Natural killer cell (primary cell): Measurements from ENCODE around the gene MIS12. TPM values are rescaled to one million over a fixed set of nuclear protein-coding genes. Genes with fewer than 3 reads are reported as not detected.

ENCODE experiments used
- ATAC-seq, 3 donors: fragments of 150-1000 bp in 2 of 3; fragments of 200-7000 bp in 1 of 3; cut with Tn5 transposase; 1 replicate in 1 of 3; 2 replicates in 2 of 3; pipeline ENCODE4 v1.10.0; 2021; ENCODE audit warnings: mild to moderate bottlenecking in 2 of 3, moderate library complexity in 2 of 3
- DNase-seq, 2 donors: peaks; one replicate each; pipeline versions ENCODE4 v3.0.0 to v3.0.0-alpha.2; 2013 to 2021; ENCODE audit warnings: mixed read lengths in 1 of 2
- H3K27ac ChIP-seq: one replicate; pipeline ENCODE4 v1.5.1; 2013; ENCODE audit warnings: mild to moderate bottlenecking, low read length
- H3K27me3 ChIP-seq: one replicate; pipeline ENCODE4 v1.6.1; 2013; ENCODE audit warnings: low read length; ENCODE audit not compliant: control insufficient read depth, insufficient read depth
- H3K36me3 ChIP-seq: one replicate; pipeline ENCODE4 v1.6.1; 2013; ENCODE audit warnings: low read length; ENCODE audit not compliant: control insufficient read depth, insufficient read depth
- H3K4me1 ChIP-seq: one replicate; pipeline ENCODE4 v1.6.1; 2013; ENCODE audit warnings: low read length; ENCODE audit not compliant: control insufficient read depth, insufficient read depth
- H3K4me3 ChIP-seq: one replicate; pipeline ENCODE4 v1.5.1; 2013; ENCODE audit warnings: low read length
- H3K9me3 ChIP-seq: one replicate; pipeline ENCODE4 v1.6.1; 2013; ENCODE audit warnings: low read length; ENCODE audit not compliant: control insufficient read depth, insufficient read depth
- H3K27ac Mint-ChIP-seq, 2 donors: one replicate each; pipeline ENCODE4 v1.8.0; 2022; ENCODE audit warnings: mild to moderate bottlenecking in 2 of 2, mixed read lengths in 2 of 2, moderate library complexity in 1 of 2
- H3K27me3 Mint-ChIP-seq, 2 donors: one replicate each; pipeline ENCODE4 v1.8.0; 2022; ENCODE audit warnings: low read depth in 2 of 2, mixed read lengths in 2 of 2
- H3K36me3 Mint-ChIP-seq: one replicate; pipeline ENCODE4 v1.8.0; 2022; ENCODE audit warnings: mixed read lengths
- H3K4me1 Mint-ChIP-seq, 2 donors: one replicate each; pipeline ENCODE4 v1.8.0; 2022; ENCODE audit warnings: mixed read lengths in 2 of 2
- H3K4me3 Mint-ChIP-seq: one replicate; pipeline ENCODE4 v1.8.0; 2022; ENCODE audit warnings: mild to moderate bottlenecking, moderate library complexity, mixed read lengths
- H3K9me3 Mint-ChIP-seq, 2 donors: one replicate each; pipeline ENCODE4 v1.8.0; 2022; ENCODE audit warnings: mixed read lengths in 2 of 2
- WGBS: methylation state at CpG from one replicate; pipeline ENCODE4 v1.1.7; 2013; ENCODE audit warnings: missing lambda C conversion rate; ENCODE audit not compliant: insufficient coverage; 5-methylcytosine and 5-hydroxymethylcytosine counted together
- intact Hi-C: fragments of 100-400 bp; cut with micrococcal nuclease; formaldehyde crosslinking; loops from one replicate; pipeline ENCODE4 v1.14.2; 2022
- total RNA-seq, 4 donors: library from RNA; stranded (reverse); fragments of 120-200 nt in 1 of 4; gene quantifications; one replicate each; pipeline versions ENCODE4 v1.2.3 to v1.2.4, GENCODE V29; 2013 to 2022
- TF ChIP-seq, protein P1 (sequence below): fragments of 200-600 bp; IDR thresholded peaks from one replicate; pipeline ENCODE4 v1.8.0; 2022; ENCODE audit warnings: antibody characterized with exemption

The MIS12 gene
- total RNA-seq, 3 donors from 2014 or later (not counting 1 experiment from before 2014, with no cell fraction given) = 26.8 to 35.3 (median 29.3) TPM

DNA sequence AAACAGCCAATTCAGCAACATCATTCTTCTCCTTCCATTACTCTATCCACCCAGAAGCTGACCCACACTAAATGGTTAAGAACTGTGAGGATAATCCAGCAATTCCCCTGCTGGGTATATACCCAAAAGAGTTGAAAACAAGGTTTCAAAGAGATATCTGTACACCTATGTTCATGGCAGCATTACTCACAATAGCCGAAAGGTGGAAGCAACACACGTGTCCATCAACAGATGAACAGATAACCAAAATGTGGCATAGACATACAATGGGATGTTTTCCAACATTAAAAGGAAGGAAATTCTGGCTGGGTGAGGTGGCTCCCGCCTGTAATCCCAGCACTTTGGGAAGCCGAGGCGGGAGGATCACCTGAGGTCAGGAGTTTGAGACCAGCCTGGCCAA lies 19.9 kb downstream of the MIS12 start:
- Histone ChIP-seq H3K4me3 (no peak overlapping the region), H3K27me3 (no peaks in the 10 kb centered on the region), H3K36me3 (peaks cover 13% of the 10 kb centered on the region), H3K4me1 (peaks cover 2% of the 10 kb centered on the region), H3K9me3 (no peaks in the 10 kb centered on the region), H3K27ac (no peak overlapping the region)
- H3K9me3 Mint-ChIP-seq = no peaks in the 10 kb centered on the region
- H3K27ac Mint-ChIP-seq = no peak overlapping the region
- ATAC-seq = no peak
- TF ChIP-seq, protein P1, sequence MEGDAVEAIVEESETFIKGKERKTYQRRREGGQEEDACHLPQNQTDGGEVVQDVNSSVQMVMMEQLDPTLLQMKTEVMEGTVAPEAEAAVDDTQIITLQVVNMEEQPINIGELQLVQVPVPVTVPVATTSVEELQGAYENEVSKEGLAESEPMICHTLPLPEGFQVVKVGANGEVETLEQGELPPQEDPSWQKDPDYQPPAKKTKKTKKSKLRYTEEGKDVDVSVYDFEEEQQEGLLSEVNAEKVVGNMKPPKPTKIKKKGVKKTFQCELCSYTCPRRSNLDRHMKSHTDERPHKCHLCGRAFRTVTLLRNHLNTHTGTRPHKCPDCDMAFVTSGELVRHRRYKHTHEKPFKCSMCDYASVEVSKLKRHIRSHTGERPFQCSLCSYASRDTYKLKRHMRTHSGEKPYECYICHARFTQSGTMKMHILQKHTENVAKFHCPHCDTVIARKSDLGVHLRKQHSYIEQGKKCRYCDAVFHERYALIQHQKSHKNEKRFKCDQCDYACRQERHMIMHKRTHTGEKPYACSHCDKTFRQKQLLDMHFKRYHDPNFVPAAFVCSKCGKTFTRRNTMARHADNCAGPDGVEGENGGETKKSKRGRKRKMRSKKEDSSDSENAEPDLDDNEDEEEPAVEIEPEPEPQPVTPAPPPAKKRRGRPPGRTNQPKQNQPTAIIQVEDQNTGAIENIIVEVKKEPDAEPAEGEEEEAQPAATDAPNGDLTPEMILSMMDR = no peak
- no peak for DNase-seq
- H3K4me1 Mint-ChIP-seq = peaks cover 0 to 4% of the 10 kb centered on the region in 2 donors
- no peaks in the 10 kb centered on the region for H3K27me3 Mint-ChIP-seq
- intact Hi-C loops = no loop called here
- 98% methylated on average over 5 of the region's 5 CpGs for WGBS
- no peak overlapping the region for H3K4me3 Mint-ChIP-seq
- no peaks in the 10 kb centered on the region for H3K36me3 Mint-ChIP-seq

DNA sequence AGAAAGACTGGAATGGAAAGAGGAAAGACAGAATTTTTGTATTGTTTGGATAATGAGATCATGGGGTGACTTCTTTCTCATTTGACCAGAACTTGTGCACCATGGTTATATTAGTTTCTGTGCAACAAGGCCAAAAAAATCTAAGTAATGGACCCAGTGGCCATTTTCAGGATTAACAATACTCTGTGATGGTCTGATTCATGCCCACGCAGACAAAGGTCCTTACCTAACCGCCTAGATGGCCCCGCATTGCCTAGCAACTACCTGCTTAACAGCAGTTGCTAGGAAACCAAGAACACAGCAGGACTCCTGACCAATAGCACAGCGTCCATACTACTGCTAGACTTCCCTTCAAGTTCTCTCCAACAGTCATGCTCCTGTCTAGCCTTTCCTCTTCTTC lies 22.4 kb downstream of the MIS12 start:
- H3K9me3 Mint-ChIP-seq = peaks cover 0 to 3% of the 10 kb centered on the region in 2 donors
- H3K4me1 ChIP-seq = peaks cover 21% of the 10 kb centered on the region
- 79% methylated on average over 4 of the region's 4 CpGs for WGBS
- intact Hi-C loops = no loop called here
- DNase-seq (no peak), ATAC-seq (no peak)
- no peak overlapping the region for H3K27ac Mint-ChIP-seq
- H3K4me3 Mint-ChIP-seq = no peak overlapping the region
- peaks cover 13% of the 10 kb centered on the region for H3K36me3 ChIP-seq
- no peaks in the 10 kb centered on the region for H3K9me3 ChIP-seq
- no peaks in the 10 kb centered on the region for H3K27me3 ChIP-seq
- TF ChIP-seq, protein P1 = no peak
- H3K27me3 Mint-ChIP-seq = no peaks in the 10 kb centered on the region
- H3K27ac ChIP-seq = no peak overlapping the region
- H3K4me1 Mint-ChIP-seq = peaks cover 24 to 27% of the 10 kb centered on the region in 2 donors
- H3K36me3 Mint-ChIP-seq = no peaks in the 10 kb centered on the region
- no peak overlapping the region for H3K4me3 ChIP-seq

DNA sequence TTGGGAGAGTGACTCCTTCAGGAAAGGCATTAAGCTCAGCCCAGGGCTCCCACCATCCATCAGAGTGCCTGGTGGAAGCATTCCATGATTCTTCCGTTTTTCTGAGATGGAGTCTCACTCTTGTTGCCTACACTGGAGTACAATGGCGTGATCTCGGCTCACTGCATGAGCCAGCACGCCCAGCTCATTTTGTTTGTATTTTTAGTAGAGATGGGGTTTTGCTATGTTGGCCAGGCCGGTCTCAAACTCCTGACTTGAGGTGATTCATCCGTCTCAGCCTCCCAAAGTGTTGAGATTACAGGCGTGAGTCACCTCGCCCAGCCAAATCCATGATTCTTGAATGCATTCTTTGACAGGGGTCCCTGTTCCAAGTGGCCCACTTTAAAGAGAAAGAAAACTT lies 23.1 kb downstream of the MIS12 start:
- H3K27ac ChIP-seq = no peak overlapping the region
- no peak overlapping the region for H3K4me3 Mint-ChIP-seq
- intact Hi-C loops = no loop called here
- WGBS = 91% methylated on average over 8 of the region's 8 CpGs
- H3K4me1 Mint-ChIP-seq = peaks cover 28 to 32% of the 10 kb centered on the region in 2 donors
- peaks cover 26% of the 10 kb centered on the region for H3K4me1 ChIP-seq
- ATAC-seq (no peak), DNase-seq (no peak)
- H3K27me3 Mint-ChIP-seq = no peaks in the 10 kb centered on the region
- H3K36me3 ChIP-seq = peaks cover 17% of the 10 kb centered on the region
- no peaks in the 10 kb centered on the region for H3K9me3 ChIP-seq
- H3K27ac Mint-ChIP-seq = no peak overlapping the region
- H3K4me3 ChIP-seq = no peak overlapping the region
- no peaks in the 10 kb centered on the region for H3K27me3 ChIP-seq
- no peaks in the 10 kb centered on the region for H3K36me3 Mint-ChIP-seq
- TF ChIP-seq, protein P1 = no peak
- peaks cover 0 to 3% of the 10 kb centered on the region in 2 donors for H3K9me3 Mint-ChIP-seq

DNA sequence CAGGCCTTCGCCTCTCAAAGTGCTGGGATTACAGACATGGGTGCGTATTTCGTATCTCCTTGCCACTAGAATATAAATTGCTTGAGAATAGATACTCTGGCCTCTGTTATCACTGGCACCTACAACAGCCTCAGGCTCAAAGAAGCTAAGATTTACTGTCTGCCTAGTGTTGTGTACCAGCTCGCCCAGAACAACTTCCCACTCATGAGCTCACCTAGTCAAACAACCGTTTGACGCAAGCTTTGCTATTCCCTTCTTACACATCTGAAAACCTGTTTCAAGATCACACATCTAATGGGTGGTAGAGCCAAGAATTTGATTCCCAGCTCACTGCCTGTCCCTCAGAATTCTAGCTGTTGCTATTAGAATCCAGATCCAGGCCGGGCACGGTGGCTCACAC lies 24.4 kb downstream of the MIS12 start:
- no peak overlapping the region for H3K27ac ChIP-seq
- Mint-ChIP-seq H3K27me3 (no peaks in the 10 kb centered on the region), H3K27ac (no peak overlapping the region), H3K4me1 (peaks cover 29 to 35% of the 10 kb centered on the region in 2 donors), H3K4me3 (no peak overlapping the region), H3K9me3 (peaks cover 0 to 3% of the 10 kb centered on the region in 2 donors), H3K36me3 (peaks cover 9% of the 10 kb centered on the region)
- TF ChIP-seq, protein P1 = no peak
- peaks cover 25% of the 10 kb centered on the region for H3K36me3 ChIP-seq
- H3K4me3 ChIP-seq = no peak overlapping the region
- intact Hi-C loops = no loop called here
- H3K27me3 ChIP-seq = no peaks in the 10 kb centered on the region
- WGBS = 95% methylated on average over 8 of the region's 8 CpGs
- ATAC-seq = no peak
- no peak for DNase-seq
- peaks cover 26% of the 10 kb centered on the region for H3K4me1 ChIP-seq
- no peaks in the 10 kb centered on the region for H3K9me3 ChIP-seq
